ENCODE measurements around the gene NEK7. TPM values are rescaled to one million over a fixed set of nuclear protein-coding genes. Genes with fewer than 3 reads are reported as not detected.

The NEK7 gene
- total RNA-seq, 4 donors from 2014 or later: 98.1 to 152 (median 118) TPM

GRCh38 chr1:198206292-198206691 lies 49.5 kb downstream of the NEK7 start:
- DNase-seq (no peak), ATAC-seq (no peak)
- TF ChIP-seq POLR2A (IDR thresholded peaks at IDR 0.05) (no peak), CTCF (IDR thresholded peaks at IDR 0.05 in 4 of 5, conservative IDR thresholded peaks at IDR 0.05 in 1 of 5) (no peak)
- H3K4me3 ChIP-seq: no peak overlapping the region
- in situ Hi-C loops (cut with MboI; ENCODE audit: low sequenced_read_pairs in 4 of 4) (no loop called here), intact Hi-C loops (cut with DNase I; ENCODE audit: low total_unique reads) (no loop called here)
- no peaks in the 10 kb centered on the region for H3K36me3 ChIP-seq
- no peaks in the 10 kb centered on the region for H3K27me3 ChIP-seq
- no peak overlapping the region for H3K27ac ChIP-seq
- peaks cover 12 to 19% of the 10 kb centered on the region in 2 donors for H3K4me1 ChIP-seq
- H3K9me3 ChIP-seq: no peaks in the 10 kb centered on the region

GRCh38 chr1:198211696-198212095 lies 54.9 kb downstream of the NEK7 start:
- no peak overlapping the region for H3K4me3 ChIP-seq
- peaks cover 0 to 3% (median 0%) of the 10 kb centered on the region in 3 donors for H3K9me3 ChIP-seq
- no peak overlapping the region for H3K27ac ChIP-seq
- intact Hi-C loops (cut with DNase I; ENCODE audit: low total_unique reads): no loop called here
- TF ChIP-seq CTCF (IDR thresholded peaks at IDR 0.05 in 4 of 5, conservative IDR thresholded peaks at IDR 0.05 in 1 of 5) (no peak), POLR2A (IDR thresholded peaks at IDR 0.05) (no peak)
- ATAC-seq (no peak), DNase-seq (no peak)
- H3K4me1 ChIP-seq: no peaks in the 10 kb centered on the region
- no peaks in the 10 kb centered on the region for H3K36me3 ChIP-seq
- in situ Hi-C loops (cut with MboI; ENCODE audit: low sequenced_read_pairs in 4 of 4): no loop called here
- no peaks in the 10 kb centered on the region for H3K27me3 ChIP-seq

GRCh38 chr1:198212126-198212525 lies 55.3 kb downstream of the NEK7 start:
- no peaks in the 10 kb centered on the region for H3K27me3 ChIP-seq
- H3K4me3 ChIP-seq: no peak overlapping the region
- no peak overlapping the region for H3K27ac ChIP-seq
- H3K4me1 ChIP-seq: no peaks in the 10 kb centered on the region
- no peak for TF ChIP-seq POLR2A (IDR thresholded peaks at IDR 0.05)
- no peak for TF ChIP-seq CTCF (IDR thresholded peaks at IDR 0.05 in 4 of 5, conservative IDR thresholded peaks at IDR 0.05 in 1 of 5)
- intact Hi-C loops (cut with DNase I; ENCODE audit: low total_unique reads) (no loop called here), in situ Hi-C loops (cut with MboI; ENCODE audit: low sequenced_read_pairs in 4 of 4) (no loop called here)
- no peaks in the 10 kb centered on the region for H3K36me3 ChIP-seq
- H3K9me3 ChIP-seq: peaks cover 0 to 3% (median 0%) of the 10 kb centered on the region in 3 donors
- no peak for DNase-seq
- ATAC-seq: no peak

- H3K9me3 ChIP-seq: peaks cover 0 to 3% (median 0%) of the 10 kb centered on the region in 3 donors
- intact Hi-C loops (cut with DNase I; ENCODE audit: low total_unique reads): no loop called here
- no peak for DNase-seq
These were observed 55.9 kb downstream of the NEK7 start for GRCh38 chr1:198212675-198213074.

More at GRCh38 chr1:198212675-198213074, 55.9 kb downstream of the NEK7 start:
- Histone ChIP-seq H3K27me3 (no peaks in the 10 kb centered on the region), H3K27ac (no peak overlapping the region), H3K36me3 (no peaks in the 10 kb centered on the region), H3K4me1 (no peaks in the 10 kb centered on the region), H3K4me3 (no peak overlapping the region)
- no peak for ATAC-seq
- TF ChIP-seq POLR2A (IDR thresholded peaks at IDR 0.05): no peak
- TF ChIP-seq CTCF (IDR thresholded peaks at IDR 0.05 in 4 of 5, conservative IDR thresholded peaks at IDR 0.05 in 1 of 5): no peak
- in situ Hi-C loops (cut with MboI; ENCODE audit: low sequenced_read_pairs in 4 of 4): no loop called here
